GM12874 (cell line): ENCODE results near the gene DHRSX.

Source experiments
- CTCF ChIP-seq: IDR thresholded peaks from 2 replicates; pipeline ENCODE4 v1.5.1; 2011; ENCODE audit warnings: low read depth, mild to moderate bottlenecking, control low read depth, low read length, moderate library complexity; ENCODE audit not compliant: insufficient read depth

DHRSX gene

GRCh38 chrX:2469196-2469685 is 31.5 kb downstream of the DHRSX start:
- TF ChIP-seq CTCF, result no peak

GRCh38 chrX:2468261-2469195 is 32.2 kb downstream of the DHRSX start:
- no peak for TF ChIP-seq CTCF

- TF ChIP-seq CTCF, result no peak
Measured at GRCh38 chrX:2466876-2467656, 33.7 kb downstream of the DHRSX start.

GRCh38 chrX:2464677-2465166 is 36.1 kb downstream of the DHRSX start:
- no peak for TF ChIP-seq CTCF

- no peak for TF ChIP-seq CTCF
Measured at GRCh38 chrX:2463973-2464676, 36.7 kb downstream of the DHRSX start.

- TF ChIP-seq CTCF, result no peak
Measured at GRCh38 chrX:2462780-2463179, 38.0 kb downstream of the DHRSX start.
